WTC11 (cell line): ENCODE data around the gene KANK4. TPM values are rescaled to one million over a fixed set of nuclear protein-coding genes. Genes with fewer than 3 reads are reported as not detected.
"Not testable (repeated sequence)": the region's sequence is repeated elsewhere in the genome, so short reads cannot be mapped to it uniquely, and the experiment has no call there.

Source experiments
- ATAC-seq: fragments of 200-7000 bp; cut with Tn5 transposase; 2 replicates; pipeline ENCODE4 v1.10.0; 2021; ENCODE audit warnings: mild to moderate bottlenecking, moderate library complexity
- CTCF ChIA-PET: fragments of 300-600 bp; sonication (Branson Sonifier 250); formaldehyde crosslinking; loops from one replicate; lab custom pipeline; 2021; ENCODE audit warnings: antibody characterized with exemption; lab: Charles Lee
- POLR2A ChIA-PET: fragments of 350-600 bp; sonication (Branson Sonifier 250); formaldehyde crosslinking; loops from one replicate; lab custom pipeline; 2021; ENCODE audit warnings: antibody characterized with exemption; lab: Charles Lee
- DNase-seq: peaks from one replicate; pipeline ENCODE4 v3.0.0; 2021; ENCODE audit warnings: low spot score
- H3K27ac Mint-ChIP-seq: 2 replicates; pipeline ENCODE4 v1.8.0; 2021; ENCODE audit warnings: mixed read lengths
- H3K27me3 Mint-ChIP-seq: 2 replicates; pipeline ENCODE4 v1.8.0; 2021; ENCODE audit warnings: low read depth, mild to moderate bottlenecking, moderate library complexity, mixed read lengths
- H3K36me3 Mint-ChIP-seq: 2 replicates; pipeline ENCODE4 v1.8.0; 2021; ENCODE audit warnings: mixed read lengths
- H3K4me1 Mint-ChIP-seq: 2 replicates; pipeline ENCODE4 v1.8.0; 2022; ENCODE audit warnings: mixed read lengths
- H3K4me3 Mint-ChIP-seq: 2 replicates; pipeline ENCODE4 v1.8.0; 2021; ENCODE audit warnings: mild to moderate bottlenecking, moderate library complexity, mixed read lengths
- H3K9me3 Mint-ChIP-seq: 2 replicates; pipeline ENCODE4 v1.8.0; 2021; ENCODE audit warnings: mixed read lengths
- ATF2 ChIP-seq: sonication (generic); formaldehyde crosslinking; IDR thresholded peaks from 2 replicates; pipeline ENCODE4 v1.8.1; 2022; ENCODE audit warnings: low read depth, missing genetic modification reagents, borderline replicate concordance
- CREB1 ChIP-seq: sonication (generic); formaldehyde crosslinking; IDR thresholded peaks from 2 replicates; pipeline ENCODE4 v1.8.0; 2023; ENCODE audit warnings: mild to moderate bottlenecking, missing genetic modification reagents
- E2F1 ChIP-seq: sonication (generic); formaldehyde crosslinking; IDR thresholded peaks from 2 replicates; pipeline ENCODE4 v1.8.0; 2022; ENCODE audit warnings: mild to moderate bottlenecking, missing genetic modification reagents
- FOXP1 ChIP-seq: sonication (generic); formaldehyde crosslinking; IDR thresholded peaks from 2 replicates; pipeline ENCODE4 v1.8.0; 2022; ENCODE audit warnings: missing genetic modification reagents, mild to moderate bottlenecking, moderate library complexity, borderline replicate concordance
- HMGXB4 ChIP-seq: sonication (generic); formaldehyde crosslinking; IDR thresholded peaks from 2 replicates; pipeline ENCODE4 v1.8.1; 2023; ENCODE audit warnings: mild to moderate bottlenecking, moderate library complexity, missing genetic modification reagents
- JUN ChIP-seq: sonication (generic); formaldehyde crosslinking; IDR thresholded peaks from 2 replicates; pipeline ENCODE4 v1.8.0; 2023; ENCODE audit warnings: mild to moderate bottlenecking, missing genetic modification reagents
- MAX ChIP-seq: sonication (generic); formaldehyde crosslinking; IDR thresholded peaks from 2 replicates; pipeline ENCODE4 v1.8.0; 2022; ENCODE audit warnings: mild to moderate bottlenecking, missing genetic modification reagents
- NFE2L1 ChIP-seq: sonication (generic); formaldehyde crosslinking; IDR thresholded peaks from 2 replicates; pipeline ENCODE4 v1.8.1; 2023; ENCODE audit warnings: missing genetic modification reagents
- NFYB ChIP-seq: sonication (generic); formaldehyde crosslinking; conservative IDR thresholded peaks from 2 replicates; pipeline ENCODE4 v1.8.0; 2022; ENCODE audit warnings: low read depth, missing genetic modification reagents
- NR2C2 ChIP-seq: sonication (generic); formaldehyde crosslinking; IDR thresholded peaks from 2 replicates; pipeline ENCODE4 v1.8.0; 2022; ENCODE audit warnings: mild to moderate bottlenecking, missing genetic modification reagents
- NR3C1 ChIP-seq: sonication (generic); formaldehyde crosslinking; conservative IDR thresholded peaks from 2 replicates; pipeline ENCODE4 v1.8.1; 2023; ENCODE audit warnings: low read depth, mild to moderate bottlenecking, missing genetic modification reagents
- SMAD4 ChIP-seq: sonication (generic); formaldehyde crosslinking; IDR thresholded peaks from 2 replicates; pipeline ENCODE4 v1.8.0; 2022; ENCODE audit warnings: mild to moderate bottlenecking, missing genetic modification reagents
- SP1 ChIP-seq: sonication (generic); formaldehyde crosslinking; conservative IDR thresholded peaks from 2 replicates; pipeline ENCODE4 v1.8.1; 2022; ENCODE audit warnings: missing genetic modification reagents
- TEAD1 ChIP-seq: sonication (generic); formaldehyde crosslinking; IDR thresholded peaks from 2 replicates; pipeline ENCODE4 v1.8.0; 2022; ENCODE audit warnings: mild to moderate bottlenecking, missing genetic modification reagents
- ZBTB21 ChIP-seq: sonication (generic); formaldehyde crosslinking; IDR thresholded peaks from 2 replicates; pipeline ENCODE4 v1.8.1; 2023; ENCODE audit warnings: mild to moderate bottlenecking, missing genetic modification reagents, borderline replicate concordance
- ZNF219 ChIP-seq: sonication (generic); formaldehyde crosslinking; IDR thresholded peaks from 2 replicates; pipeline ENCODE4 v1.8.0; 2023; ENCODE audit warnings: missing genetic modification reagents, mild to moderate bottlenecking, borderline replicate concordance
- ZNF232 ChIP-seq: sonication (generic); formaldehyde crosslinking; IDR thresholded peaks from 2 replicates; pipeline ENCODE4 v1.8.0; 2022; ENCODE audit warnings: mild to moderate bottlenecking, missing genetic modification reagents
- ZNF281 ChIP-seq: sonication (generic); formaldehyde crosslinking; IDR thresholded peaks from 2 replicates; pipeline ENCODE4 v1.8.0; 2023; ENCODE audit warnings: mild to moderate bottlenecking, missing genetic modification reagents
- ZSCAN18 ChIP-seq: fragments of 250-450 bp; sonication (Bioruptor Pico); IDR thresholded peaks from 2 replicates; pipeline ENCODE4 v2.1.2; 2022; ENCODE audit warnings: mild to moderate bottlenecking, moderate library complexity
- total RNA-seq: library from RNA; stranded (reverse); gene quantifications from 3 replicates; pipeline ENCODE4 v1.2.3, GENCODE V29; 2021

Gene KANK4
- total RNA-seq, 1 experiment from 2014 or later: 0.35 TPM

GRCh38 chr1:62222321-62222720 is 96.9 kb downstream of the KANK4 start (continued):
- TF ChIP-seq ZNF232 (CRISPR knock-in tag) (no peak), CREB1 (CRISPR knock-in tag) (no peak), ATF2 (CRISPR knock-in tag) (no peak), TEAD1 (no peak), SP1 (no peak), MAX (CRISPR knock-in tag) (no peak), FOXP1 (CRISPR knock-in tag) (no peak), HMGXB4 (CRISPR knock-in tag) (no peak), ZNF219 (CRISPR knock-in tag) (no peak), NFE2L1 (CRISPR knock-in tag) (no peak)

- ChIA-PET POLR2A (interaction anchor here (0.6 kb wide), 1 partner anchor 45 kb away, joined by 5 read pairs; no protein-coding TSS in a partner anchor), CTCF (interaction anchor here (1.5 kb wide), 1 partner anchor 45 kb away, joined by 5 read pairs; no protein-coding TSS in a partner anchor)
These were observed 98.1 kb downstream of the KANK4 start for GRCh38 chr1:62221171-62221570.

GRCh38 chr1:62220456-62220855 is 98.8 kb downstream of the KANK4 start:
- H3K36me3 Mint-ChIP-seq: peaks cover 54% of the 10 kb centered on the region
- H3K9me3 Mint-ChIP-seq, H3K27me3 Mint-ChIP-seq, ATAC-seq, H3K4me3 Mint-ChIP-seq, POLR2A ChIA-PET, H3K4me1 Mint-ChIP-seq, CTCF ChIA-PET, DNase-seq: not testable (repeated sequence)
- H3K27ac Mint-ChIP-seq: 0 out of 2 replicates have a peak overlapping the region, but pooled peaks have one; percentile 42

More at GRCh38 chr1:62221171-62221570, 98.1 kb downstream of the KANK4 start:
- TF ChIP-seq NR2C2 (CRISPR knock-in tag) (no peak), ZBTB21 (CRISPR knock-in tag) (no peak), NR3C1 (CRISPR knock-in tag) (no peak), JUN (CRISPR knock-in tag) (no peak), TEAD1 (no peak)
- H3K9me3 Mint-ChIP-seq: no peaks in the 10 kb centered on the region
- H3K27ac Mint-ChIP-seq: no peak overlapping the region
- ATAC-seq: no peak
- H3K4me1 Mint-ChIP-seq: 0 out of 2 replicates have a peak, but pooled peaks cover 2% of the 10 kb centered on the region
- peaks cover 56% of the 10 kb centered on the region for H3K36me3 Mint-ChIP-seq
- DNase-seq: no peak
- H3K4me3 Mint-ChIP-seq: no peak overlapping the region
- no peaks in the 10 kb centered on the region for H3K27me3 Mint-ChIP-seq

- Mint-ChIP-seq H3K4me3 (no peak overlapping the region), H3K9me3 (no peaks in the 10 kb centered on the region), H3K27me3 (no peaks in the 10 kb centered on the region), H3K27ac (peak overlapping the region; percentile 84; the same call in 1 of the 2 replicates), H3K4me1 (0 out of 2 replicates have a peak, but pooled peaks cover 2% of the 10 kb centered on the region), H3K36me3 (peaks cover 56% of the 10 kb centered on the region)
- POLR2A ChIA-PET: no interaction called here
- DNase-seq: no peak
- no peak for TF ChIP-seq E2F1 (CRISPR knock-in tag)
- TF ChIP-seq SMAD4 (CRISPR knock-in tag): no peak
- TF ChIP-seq ZNF281 (CRISPR knock-in tag): no peak
- no peak for TF ChIP-seq ZSCAN18 (CRISPR knock-in tag)
- no peak for TF ChIP-seq NFYB (CRISPR knock-in tag)
- CTCF ChIA-PET: no interaction called here
- ATAC-seq: no peak
These were observed 100.6 kb downstream of the KANK4 start for GRCh38 chr1:62218604-62219003.
